Naive B cell (primary cell): ENCODE measurements around the gene ANKRD12. TPM values are rescaled to one million over a fixed set of nuclear protein-coding genes. Genes with fewer than 3 reads are reported as not detected.

Experiments
- ATAC-seq, 2 donors: fragments of 150-1000 bp; cut with Tn5 transposase; 2 replicates each; pipeline ENCODE4 v1.10.0; 2021; ENCODE audit warnings: low read depth in 2 of 2, mild to moderate bottlenecking in 2 of 2, moderate library complexity in 2 of 2
- DNase-seq: peaks from one replicate; pipeline ENCODE4 v3.0.0; 2022
- H3K27ac Mint-ChIP-seq, 6 donors: one replicate each; pipeline ENCODE4 v1.8.0; 2020 to 2022; ENCODE audit warnings: mild to moderate bottlenecking in 6 of 6, mixed read lengths in 6 of 6, moderate library complexity in 5 of 6, inconsistent platforms in 2 of 6
- H3K27me3 Mint-ChIP-seq, 3 donors: one replicate each; pipeline ENCODE4 v1.8.0; 2021 to 2022; ENCODE audit warnings: mixed read lengths in 3 of 3, mild to moderate bottlenecking in 1 of 3
- H3K36me3 Mint-ChIP-seq, 2 donors: one replicate each; pipeline ENCODE4 v1.8.0; 2020 to 2022; ENCODE audit warnings: mixed read lengths in 2 of 2, inconsistent platforms in 1 of 2, mild to moderate bottlenecking in 1 of 2
- H3K4me1 Mint-ChIP-seq, 3 donors: one replicate each; pipeline ENCODE4 v1.8.0; 2020 to 2022; ENCODE audit warnings: mixed read lengths in 3 of 3, inconsistent platforms in 1 of 3, mild to moderate bottlenecking in 1 of 3, moderate library complexity in 1 of 3
- H3K4me3 Mint-ChIP-seq, 8 donors: one replicate each; pipeline ENCODE4 v1.8.0; 2020 to 2022; ENCODE audit warnings: mild to moderate bottlenecking in 8 of 8, mixed read lengths in 8 of 8, moderate library complexity in 8 of 8, inconsistent platforms in 2 of 8
- H3K9me3 Mint-ChIP-seq, 7 donors: one replicate each; pipeline ENCODE4 v1.8.0; 2020 to 2022; ENCODE audit warnings: mixed read lengths in 7 of 7, mild to moderate bottlenecking in 5 of 7, inconsistent platforms in 2 of 7, moderate library complexity in 1 of 7
- polyA plus RNA-seq, 6 donors: library from polyadenylated mRNA; unstranded; fragments of 300-500 nt; fragmentation: Illumina TruSeq; gene quantifications; one replicate each; pipeline ENCODE4 v1.2.3, GENCODE V29; 2021; ENCODE audit warnings: low read depth in 6 of 6

ANKRD12 gene
- polyA plus RNA-seq, 6 donors from 2014 or later, result 6.7 to 93.9 (median 27.4) TPM

GRCh38 chr18:9137168-9138066 lies 836 bp downstream of the ANKRD12 start:
- peak; percentile 72 for DNase-seq
- Mint-ChIP-seq H3K27ac (peak overlapping the region; percentile 81 to 99 (median 98)), H3K9me3 (no peaks in the 10 kb centered on the region), H3K4me1 (peaks cover 41 to 75% (median 63%) of the 10 kb centered on the region in 3 donors), H3K36me3 (peaks cover 0 to 4% of the 10 kb centered on the region in 2 donors), H3K4me3 (peak overlapping the region; percentile 82 to 99 (median 92)), H3K27me3 (no peaks in the 10 kb centered on the region)
- peak; percentile 36 to 37 for ATAC-seq

- H3K4me3 Mint-ChIP-seq, result peak overlapping the region; percentile 33 to 95 (median 74)
- ATAC-seq (no peak), DNase-seq (no peak)
- H3K4me1 Mint-ChIP-seq, result peaks cover 42 to 77% (median 55%) of the 10 kb centered on the region in 3 donors
- H3K36me3 Mint-ChIP-seq, result no peaks in the 10 kb centered on the region
- no peaks in the 10 kb centered on the region for H3K9me3 Mint-ChIP-seq
- no peaks in the 10 kb centered on the region for H3K27me3 Mint-ChIP-seq
- peak overlapping the region; percentile 5 to 98 (median 60) for H3K27ac Mint-ChIP-seq
These were observed 2.9 kb downstream of the ANKRD12 start for GRCh38 chr18:9139400-9140039.

- Mint-ChIP-seq H3K4me3 (peak overlapping the region; percentile 33 to 92 (median 78)), H3K36me3 (no peaks in the 10 kb centered on the region), H3K27ac (peak overlapping the region; percentile 29 to 98 (median 64)), H3K9me3 (no peaks in the 10 kb centered on the region), H3K27me3 (no peaks in the 10 kb centered on the region), H3K4me1 (peaks cover 46 to 75% (median 57%) of the 10 kb centered on the region in 3 donors)
- ATAC-seq (no peak), DNase-seq (no peak)
These were observed 3.8 kb downstream of the ANKRD12 start for GRCh38 chr18:9140381-9140780.

- DNase-seq (no peak), ATAC-seq (no peak)
- peaks cover 51 to 76% (median 59%) of the 10 kb centered on the region in 3 donors for H3K4me1 Mint-ChIP-seq
- H3K36me3 Mint-ChIP-seq, result no peaks in the 10 kb centered on the region
- H3K27ac Mint-ChIP-seq, result peak overlapping the region in 5 of 6 donors; percentile 23 to 98 (median 66)
- no peaks in the 10 kb centered on the region for H3K9me3 Mint-ChIP-seq
- H3K27me3 Mint-ChIP-seq, result no peaks in the 10 kb centered on the region
- peak overlapping the region in 6 of 8 donors; percentile 46 to 90 (median 60) for H3K4me3 Mint-ChIP-seq
These were observed 4.4 kb downstream of the ANKRD12 start for GRCh38 chr18:9140984-9141383.

GRCh38 chr18:9146224-9146623 lies 9.6 kb downstream of the ANKRD12 start:
- H3K4me3 Mint-ChIP-seq, result peak overlapping the region in 3 of 8 donors; percentile 41 to 59 (median 51)
- H3K9me3 Mint-ChIP-seq, result no peaks in the 10 kb centered on the region
- peak overlapping the region in 3 of 6 donors; percentile 22 to 53 (median 26) for H3K27ac Mint-ChIP-seq
- H3K4me1 Mint-ChIP-seq, result peaks cover 53 to 79% (median 59%) of the 10 kb centered on the region in 3 donors
- no peak for DNase-seq
- H3K27me3 Mint-ChIP-seq, result no peaks in the 10 kb centered on the region
- H3K36me3 Mint-ChIP-seq, result no peaks in the 10 kb centered on the region
- no peak for ATAC-seq

- peak; percentile 54 to 68 for ATAC-seq
- peaks cover 51 to 75% (median 52%) of the 10 kb centered on the region in 3 donors for H3K4me1 Mint-ChIP-seq
- no peaks in the 10 kb centered on the region for H3K36me3 Mint-ChIP-seq
- peak overlapping the region in 5 of 6 donors; percentile 22 to 95 (median 38) for H3K27ac Mint-ChIP-seq
- no peaks in the 10 kb centered on the region for H3K9me3 Mint-ChIP-seq
- H3K27me3 Mint-ChIP-seq, result no peaks in the 10 kb centered on the region
- peak overlapping the region; percentile 4 to 78 (median 59) for H3K4me3 Mint-ChIP-seq
- peak; percentile 46 for DNase-seq
These were observed 11.0 kb downstream of the ANKRD12 start for GRCh38 chr18:9147440-9148202.

- H3K4me1 Mint-ChIP-seq, result peaks cover 56 to 75% (median 57%) of the 10 kb centered on the region in 3 donors
- ATAC-seq (no peak), DNase-seq (no peak)
- no peaks in the 10 kb centered on the region for H3K27me3 Mint-ChIP-seq
- H3K9me3 Mint-ChIP-seq, result no peaks in the 10 kb centered on the region
- H3K36me3 Mint-ChIP-seq, result no peaks in the 10 kb centered on the region
- peak overlapping the region in 1 of 6 donors; percentile 22 for H3K27ac Mint-ChIP-seq
- peak overlapping the region in 2 of 8 donors; percentile 39 to 62 for H3K4me3 Mint-ChIP-seq
These were observed 11.6 kb downstream of the ANKRD12 start for GRCh38 chr18:9148203-9148552.

- H3K9me3 Mint-ChIP-seq, result no peaks in the 10 kb centered on the region
- H3K4me3 Mint-ChIP-seq, result peak overlapping the region in 5 of 8 donors; percentile 16 to 52 (median 25)
- DNase-seq (no peak), ATAC-seq (peak; percentile 73 to 76)
- H3K27ac Mint-ChIP-seq, result peak overlapping the region in 4 of 6 donors; percentile 1 to 81 (median 21)
- H3K27me3 Mint-ChIP-seq, result no peaks in the 10 kb centered on the region
- H3K36me3 Mint-ChIP-seq, result no peaks in the 10 kb centered on the region
- H3K4me1 Mint-ChIP-seq, result peaks cover 62 to 82% (median 64%) of the 10 kb centered on the region in 3 donors
These were observed 13.5 kb downstream of the ANKRD12 start for GRCh38 chr18:9150121-9150520.

GRCh38 chr18:9153256-9153655 lies 16.7 kb downstream of the ANKRD12 start:
- H3K4me1 Mint-ChIP-seq, result peaks cover 55 to 78% (median 65%) of the 10 kb centered on the region in 3 donors
- H3K27ac Mint-ChIP-seq, result peak overlapping the region in 2 of 6 donors; percentile 15 to 71
- H3K36me3 Mint-ChIP-seq, result no peaks in the 10 kb centered on the region
- no peaks in the 10 kb centered on the region for H3K27me3 Mint-ChIP-seq
- ATAC-seq (no peak), DNase-seq (no peak)
- H3K4me3 Mint-ChIP-seq, result peak overlapping the region in 2 of 8 donors; percentile 20 to 47
- peaks cover 0 to 2% (median 0%) of the 10 kb centered on the region in 7 donors for H3K9me3 Mint-ChIP-seq

- H3K9me3 Mint-ChIP-seq, result peaks cover 0 to 2% (median 0%) of the 10 kb centered on the region in 7 donors
- peaks cover 48 to 66% (median 64%) of the 10 kb centered on the region in 3 donors for H3K4me1 Mint-ChIP-seq
- H3K4me3 Mint-ChIP-seq, result no peak overlapping the region
- H3K27me3 Mint-ChIP-seq, result no peaks in the 10 kb centered on the region
- peak overlapping the region in 2 of 6 donors; percentile 65 to 92 for H3K27ac Mint-ChIP-seq
- DNase-seq (no peak), ATAC-seq (no peak)
- peaks cover 0 to 5% of the 10 kb centered on the region in 2 donors for H3K36me3 Mint-ChIP-seq
These were observed 20.1 kb downstream of the ANKRD12 start for GRCh38 chr18:9156604-9157249.

GRCh38 chr18:9157806-9158205 lies 21.2 kb downstream of the ANKRD12 start:
- H3K4me1 Mint-ChIP-seq, result peaks cover 50 to 68% (median 65%) of the 10 kb centered on the region in 3 donors
- H3K27me3 Mint-ChIP-seq, result no peaks in the 10 kb centered on the region
- peaks cover 0 to 10% (median 7%) of the 10 kb centered on the region in 7 donors for H3K9me3 Mint-ChIP-seq
- H3K27ac Mint-ChIP-seq, result peak overlapping the region in 2 of 6 donors; percentile 39 to 51
- no peak for DNase-seq
- ATAC-seq, result no peak
- H3K4me3 Mint-ChIP-seq, result no peak overlapping the region
- H3K36me3 Mint-ChIP-seq, result peaks cover 0 to 10% of the 10 kb centered on the region in 2 donors

GRCh38 chr18:9160014-9160413 lies 23.4 kb downstream of the ANKRD12 start:
- no peak overlapping the region for H3K4me3 Mint-ChIP-seq
- H3K4me1 Mint-ChIP-seq, result peaks cover 43 to 68% (median 63%) of the 10 kb centered on the region in 3 donors
- H3K36me3 Mint-ChIP-seq, result peaks cover 19 to 23% of the 10 kb centered on the region in 2 donors
- DNase-seq (no peak), ATAC-seq (no peak)
- H3K27ac Mint-ChIP-seq, result no peak overlapping the region
- no peaks in the 10 kb centered on the region for H3K27me3 Mint-ChIP-seq
- peaks cover 6 to 32% (median 26%) of the 10 kb centered on the region in 7 donors for H3K9me3 Mint-ChIP-seq
